Pancreas (tissue), 10 donors: ENCODE measurements around the gene SRSF1. TPM values are rescaled to one million over a fixed set of nuclear protein-coding genes. Genes with fewer than 3 reads are reported as not detected.
A peak's percentile ranks its signal among the peaks of the same experiment; 100 is the strongest.

ENCODE experiments used
- ATAC-seq, 4 donors: fragments of 200-7000 bp; cut with Tn5 transposase; one replicate each; pipeline versions ENCODE4 v1.8.0 to v1.9.1; 2020; ENCODE audit warnings: mild to moderate bottlenecking in 4 of 4, moderate library complexity in 4 of 4
- DNase-seq, 6 donors: peaks; one replicate each; pipeline ENCODE4 v3.0.0-alpha.2; 2020
- FAIRE-seq: peaks from 2 replicates; lab custom pipeline; 2012; peaks lifted over from hg19 to GRCh38; lab: Jason Lieb, UNC
- H3K27ac ChIP-seq, 4 donors: fragments of 200-600 bp; sonication (generic); 1 replicate in 3 of 4; 2 replicates in 1 of 4; pipeline versions ENCODE4 v1.5.0 to v1.8.0; 2020
- H3K27me3 ChIP-seq, 4 donors: fragments of 200-600 bp; one replicate each; pipeline ENCODE4 v1.8.0; 2021
- H3K36me3 ChIP-seq, 3 donors: fragments of 200-600 bp; sonication (generic) in 1 of 3; one replicate each; pipeline versions ENCODE4 v1.5.0 to v1.8.0; 2020 to 2021
- H3K4me1 ChIP-seq, 3 donors: fragments of 200-600 bp; one replicate each; pipeline ENCODE4 v1.8.0; 2021
- H3K4me3 ChIP-seq, 4 donors: fragments of 200-600 bp; sonication (generic) in 2 of 4; one replicate each; pipeline versions ENCODE4 v1.5.0 to v1.8.0; 2020 to 2021
- H3K9me3 ChIP-seq, 4 donors: fragments of 200-600 bp; one replicate each; pipeline ENCODE4 v1.8.0; 2021
- WGBS, 2 donors: extraction: QIAGEN DNeasy Blood & Tissue Kit; methylation state at CpG; one replicate each; pipeline ENCODE4 v1.1.7; 2013; 5-methylcytosine and 5-hydroxymethylcytosine counted together
- intact Hi-C, 3 donors: fragments of 100-400 bp; cut with DNase I; formaldehyde crosslinking; loops; one replicate each; pipeline versions ENCODE4 v1.11.1 to v1.14.2; 2022
- polyA plus RNA-seq, 2 donors: library from polyadenylated mRNA; stranded (reverse); fragments of 200-250 nt; gene quantifications; one replicate each; pipeline ENCODE4 v1.2.3, GENCODE V29; 2013
- total RNA-seq, 6 donors: library from RNA; stranded (reverse); fragmentation: NEBNext Ultra II Directional in 4 of 6; extraction: Animal tissue kit (Norgen Biotek cat#: 25700) in 4 of 6; gene quantifications; one replicate each; pipeline versions ENCODE4 v1.2.1 to v1.2.4, GENCODE V29; 2021 to 2023
- TF ChIP-seq, protein P1 (sequence below), 4 donors: fragments of 200-600 bp; sonication (generic) in 3 of 4; IDR thresholded peaks; one replicate each; pipeline versions ENCODE4 v1.5.0 to v1.8.0; 2021; ENCODE audit warnings: antibody characterized with exemption in 4 of 4
- donor health status: healthy with polysubstance abuse.
- donor health status: DM: no; HTN: no; CAD: no; lungs with moderate emphysema.
- donor health status: DM: no; HTN: no; CAD: no.
- donor health status: control.
- donor health status: control.
- donor health status: Bipolar disorder and iron deficiency.
- donor health status: DM: yes; HTN: yes; CAD: no.
- donor health status: DM: no; HTN: no; CAD: no.
- donor health status: DM: no; HTN: no; CAD: no.
- donor health status: DM: yes; HTN: yes; CAD: no.

The SRSF1 gene
- total and polyA plus RNA-seq, 8 donors, result 37.5 to 95.2 (median 67.2) TPM

DNA sequence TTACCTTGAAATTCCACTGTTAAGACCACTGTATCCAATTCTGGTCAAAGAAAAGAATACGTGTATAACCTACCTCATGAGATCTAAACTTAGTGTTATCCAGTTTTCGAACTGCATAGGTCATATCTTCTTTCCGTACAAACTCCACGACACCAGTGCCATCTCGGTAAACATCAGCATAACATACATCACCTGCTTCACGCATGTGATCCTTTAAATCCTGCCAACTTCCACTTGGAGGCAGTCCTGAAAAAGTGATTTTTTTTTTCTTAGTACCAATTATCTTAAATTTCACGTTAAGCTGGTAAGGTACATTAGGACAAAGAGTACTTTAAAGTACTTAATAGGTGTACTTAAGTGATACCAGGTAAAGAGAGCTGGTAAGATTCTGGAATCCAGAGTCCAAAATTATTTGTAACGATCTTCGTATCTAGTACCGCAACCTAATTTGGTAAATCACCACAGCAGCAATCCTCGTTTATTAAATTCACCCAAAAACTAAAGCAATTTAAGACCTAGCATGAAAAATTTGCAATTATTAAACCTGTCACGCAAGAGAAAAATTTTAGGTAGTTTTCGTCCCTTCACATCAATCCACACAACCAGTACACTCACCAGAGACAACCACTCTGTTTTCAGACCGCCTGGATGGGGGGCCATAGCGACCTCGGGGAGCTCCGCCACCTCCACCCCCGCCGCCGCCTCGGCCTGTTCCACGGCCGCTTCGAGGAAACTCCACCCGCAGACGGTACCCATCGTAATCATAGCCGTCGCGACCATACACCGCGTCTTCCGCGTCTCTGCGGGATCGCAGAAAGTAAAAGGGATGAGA lies 1.1 kb downstream of the SRSF1 start:
- ATAC-seq (no peak), DNase-seq (no peak), FAIRE-seq (no peak)
- Histone ChIP-seq H3K36me3 (peaks cover 0 to 30% (median 4%) of the 10 kb centered on the region in 3 donors), H3K27ac (peak overlapping the region; percentile 88 to 98 (median 94)), H3K9me3 (no peaks in the 10 kb centered on the region), H3K4me1 (peaks cover 13 to 39% (median 28%) of the 10 kb centered on the region in 3 donors), H3K4me3 (peak overlapping the region; percentile 69 to 96 (median 88)), H3K27me3 (no peaks in the 10 kb centered on the region)
- TF ChIP-seq, protein P1, sequence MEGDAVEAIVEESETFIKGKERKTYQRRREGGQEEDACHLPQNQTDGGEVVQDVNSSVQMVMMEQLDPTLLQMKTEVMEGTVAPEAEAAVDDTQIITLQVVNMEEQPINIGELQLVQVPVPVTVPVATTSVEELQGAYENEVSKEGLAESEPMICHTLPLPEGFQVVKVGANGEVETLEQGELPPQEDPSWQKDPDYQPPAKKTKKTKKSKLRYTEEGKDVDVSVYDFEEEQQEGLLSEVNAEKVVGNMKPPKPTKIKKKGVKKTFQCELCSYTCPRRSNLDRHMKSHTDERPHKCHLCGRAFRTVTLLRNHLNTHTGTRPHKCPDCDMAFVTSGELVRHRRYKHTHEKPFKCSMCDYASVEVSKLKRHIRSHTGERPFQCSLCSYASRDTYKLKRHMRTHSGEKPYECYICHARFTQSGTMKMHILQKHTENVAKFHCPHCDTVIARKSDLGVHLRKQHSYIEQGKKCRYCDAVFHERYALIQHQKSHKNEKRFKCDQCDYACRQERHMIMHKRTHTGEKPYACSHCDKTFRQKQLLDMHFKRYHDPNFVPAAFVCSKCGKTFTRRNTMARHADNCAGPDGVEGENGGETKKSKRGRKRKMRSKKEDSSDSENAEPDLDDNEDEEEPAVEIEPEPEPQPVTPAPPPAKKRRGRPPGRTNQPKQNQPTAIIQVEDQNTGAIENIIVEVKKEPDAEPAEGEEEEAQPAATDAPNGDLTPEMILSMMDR (IDR thresholded peaks at IDR 0.05), result no peak
- WGBS, 2 donors, result 1 to 2% methylated on average over 36 of the region's 36 CpGs
- intact Hi-C loops, result no loop called here

DNA sequence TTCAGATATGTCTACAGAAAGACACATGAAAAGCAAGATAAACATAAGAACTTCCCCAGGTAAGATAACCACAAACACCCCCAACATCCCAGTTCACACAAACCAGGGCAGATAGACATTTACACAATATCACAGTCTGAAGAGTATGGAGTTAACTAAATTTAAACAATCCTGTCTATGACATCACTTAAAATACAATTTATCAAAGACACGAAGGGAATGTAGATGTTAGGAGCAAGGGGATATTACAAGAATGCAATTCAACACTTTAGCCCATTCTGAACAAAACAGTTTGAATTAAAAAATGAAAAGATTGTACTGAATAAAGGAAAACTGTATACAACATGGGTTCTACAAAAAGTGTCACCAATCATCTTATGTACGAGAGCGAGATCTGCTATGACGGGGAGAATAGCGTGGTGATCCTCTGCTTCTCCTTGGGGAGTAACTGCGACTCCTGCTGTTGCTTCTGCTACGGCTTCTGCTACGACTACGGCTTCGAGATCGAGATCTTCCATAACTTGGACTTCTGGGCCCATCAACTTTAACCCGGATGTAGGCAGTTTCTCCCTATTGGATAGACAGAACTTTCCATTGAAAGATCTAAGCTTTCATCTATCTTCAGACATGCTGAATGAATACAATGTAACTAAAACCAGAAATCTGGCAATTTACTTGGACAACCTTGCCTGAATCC lies 1.9 kb downstream of the SRSF1 start:
- DNase-seq (no peak), FAIRE-seq (no peak), ATAC-seq (no peak)
- no peak overlapping the region for H3K27ac ChIP-seq
- H3K4me1 ChIP-seq, result peaks cover 13 to 39% (median 28%) of the 10 kb centered on the region in 3 donors
- H3K4me3 ChIP-seq, result peak overlapping the region in 3 of 4 donors; percentile 69 to 96 (median 92)
- H3K9me3 ChIP-seq, result no peaks in the 10 kb centered on the region
- H3K27me3 ChIP-seq, result no peaks in the 10 kb centered on the region
- intact Hi-C loops, result no loop called here
- peaks cover 0 to 37% (median 4%) of the 10 kb centered on the region in 3 donors for H3K36me3 ChIP-seq
- TF ChIP-seq, protein P1 (IDR thresholded peaks at IDR 0.05), result no peak
- WGBS, 2 donors, result 22 to 25% methylated on average over 12 of the region's 12 CpGs

DNA sequence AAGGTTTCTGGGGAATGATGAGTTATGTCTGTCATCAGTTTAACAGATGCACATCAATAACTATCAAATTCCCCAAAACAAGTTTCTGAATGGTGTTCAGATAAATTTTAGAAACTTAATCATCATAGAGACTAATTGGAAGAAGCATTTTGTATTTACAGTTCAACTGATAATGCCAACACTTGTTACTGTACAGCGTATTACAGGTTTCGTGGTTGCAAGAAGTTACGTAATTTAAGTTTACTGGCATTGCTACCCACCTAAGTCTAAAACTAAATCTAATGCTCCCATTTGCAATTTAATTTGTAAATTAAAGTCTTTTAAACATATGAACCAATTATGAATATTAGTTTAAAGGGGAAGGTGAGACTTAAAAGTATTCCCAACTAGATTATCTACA lies 3.0 kb downstream of the SRSF1 start:
- Histone ChIP-seq H3K36me3 (peaks cover 0 to 37% (median 4%) of the 10 kb centered on the region in 3 donors), H3K27ac (no peak overlapping the region), H3K27me3 (no peaks in the 10 kb centered on the region), H3K9me3 (no peaks in the 10 kb centered on the region), H3K4me3 (no peak overlapping the region), H3K4me1 (peaks cover 13 to 39% (median 28%) of the 10 kb centered on the region in 3 donors)
- FAIRE-seq (no peak), ATAC-seq (no peak), DNase-seq (no peak)
- intact Hi-C loops, result no loop called here
- TF ChIP-seq, protein P1 (IDR thresholded peaks at IDR 0.05), result no peak
- 73 to 88% methylated on average over 3 of the region's 3 CpGs for WGBS, 2 donors

DNA sequence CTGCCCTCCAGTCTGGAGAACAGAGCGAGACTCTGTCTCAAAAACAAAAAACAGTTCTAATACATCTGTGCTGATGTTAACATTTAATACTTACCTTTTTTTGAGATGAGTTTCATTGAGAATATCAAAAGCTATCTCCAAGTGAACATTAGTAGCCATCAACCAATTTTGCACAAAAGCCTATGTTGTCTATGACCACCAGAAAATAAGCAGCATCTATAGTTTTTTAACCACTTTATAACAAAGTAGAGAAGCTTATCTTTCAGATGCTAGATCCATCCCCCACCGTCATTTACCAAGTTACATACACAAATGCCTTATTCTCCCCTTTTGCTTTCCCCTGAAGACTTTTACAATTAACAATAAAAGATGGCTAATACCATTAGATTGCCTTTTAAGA lies 4.1 kb downstream of the SRSF1 start:
- FAIRE-seq (no peak), ATAC-seq (no peak), DNase-seq (no peak)
- peaks cover 13 to 33% (median 28%) of the 10 kb centered on the region in 3 donors for H3K4me1 ChIP-seq
- TF ChIP-seq, protein P1 (IDR thresholded peaks at IDR 0.05), result no peak
- H3K36me3 ChIP-seq, result peaks cover 0 to 37% (median 4%) of the 10 kb centered on the region in 3 donors
- no peak overlapping the region for H3K27ac ChIP-seq
- WGBS, 2 donors, result 81 to 87% methylated on average over 2 of the region's 2 CpGs
- no peaks in the 10 kb centered on the region for H3K27me3 ChIP-seq
- intact Hi-C loops, result no loop called here
- no peaks in the 10 kb centered on the region for H3K9me3 ChIP-seq
- no peak overlapping the region for H3K4me3 ChIP-seq
